T47D (cell line): ENCODE measurements around the gene GPR89A.
A peak's percentile ranks its signal among the peaks of the same experiment; 100 is the strongest.
"Not testable (repeated sequence)": the region's sequence is repeated elsewhere in the genome, so short reads cannot be mapped to it uniquely, and the experiment has no call there.

Source experiments
- DNase-seq, 2 experiments: peaks; one replicate each; pipeline versions ENCODE4 v3.0.0 to v3.0.0-alpha.2; 2011 to 2012; ENCODE audit warnings: low read depth in 1 of 2, low spot score in 1 of 2
- JUND ChIP-seq: IDR thresholded peaks from 2 replicates; pipeline ENCODE4 v1.6.1; 2012; ENCODE audit warnings: low read depth
- in situ Hi-C: cut with HindIII; loops from 2 replicates; pipeline ENCODE4 v1.10.0; 2016; ENCODE audit warnings: low sequenced_read_pairs, low pct_unique_long_range_greater_than_20kb

Gene GPR89A

DNA sequence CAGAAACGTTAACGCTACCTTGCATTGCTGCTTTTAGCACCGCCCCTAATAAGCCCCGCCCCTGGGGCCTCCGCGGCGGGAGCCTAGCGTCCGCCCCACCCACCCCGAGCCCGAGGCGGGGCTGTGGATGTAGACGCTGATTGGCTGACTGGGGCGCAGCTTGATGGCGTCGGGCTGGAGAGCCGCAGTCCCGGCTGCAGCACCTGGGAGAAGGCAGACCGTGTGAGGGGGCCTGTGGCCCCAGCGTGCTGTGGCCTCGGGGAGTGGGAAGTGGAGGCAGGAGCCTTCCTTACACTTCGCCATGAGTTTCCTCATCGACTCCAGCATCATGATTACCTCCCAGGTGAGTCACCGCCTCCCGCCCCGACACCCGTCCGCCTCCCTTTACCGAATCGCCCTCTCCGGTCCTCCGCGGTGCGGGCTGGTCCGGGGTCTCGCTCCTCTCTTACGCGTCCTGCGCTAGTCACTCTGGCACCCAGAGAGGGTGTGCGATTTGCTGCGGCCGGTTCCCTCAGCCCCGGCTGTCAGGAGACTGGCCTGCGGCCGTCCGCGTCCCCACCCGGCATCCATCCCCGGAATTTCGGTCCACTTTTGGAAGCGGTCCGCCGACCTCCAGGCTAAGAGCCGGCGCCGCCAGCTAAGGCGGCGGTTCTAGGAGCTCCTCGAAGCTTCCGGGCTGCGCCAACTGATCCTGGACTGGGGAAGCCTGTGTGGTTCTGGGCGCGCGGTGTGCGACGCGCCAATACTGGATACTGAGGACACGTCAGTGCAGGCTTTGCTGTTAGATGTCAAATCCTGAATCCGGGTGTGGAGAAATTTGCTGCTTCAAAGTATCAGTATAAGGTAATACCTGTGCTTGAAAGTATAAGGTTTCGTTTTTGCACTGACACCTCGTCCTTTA is at the start of gene GPR89A:
Gene GPR89A, plus strand, starts transcription at position 156 of the 901 bp plus-strand sequence. Its CDS starts 146 bp downstream, at position 302.
- in situ Hi-C loops, result not testable (repeated sequence)
- DNase-seq, result peak; percentile 56 to 97

DNA sequence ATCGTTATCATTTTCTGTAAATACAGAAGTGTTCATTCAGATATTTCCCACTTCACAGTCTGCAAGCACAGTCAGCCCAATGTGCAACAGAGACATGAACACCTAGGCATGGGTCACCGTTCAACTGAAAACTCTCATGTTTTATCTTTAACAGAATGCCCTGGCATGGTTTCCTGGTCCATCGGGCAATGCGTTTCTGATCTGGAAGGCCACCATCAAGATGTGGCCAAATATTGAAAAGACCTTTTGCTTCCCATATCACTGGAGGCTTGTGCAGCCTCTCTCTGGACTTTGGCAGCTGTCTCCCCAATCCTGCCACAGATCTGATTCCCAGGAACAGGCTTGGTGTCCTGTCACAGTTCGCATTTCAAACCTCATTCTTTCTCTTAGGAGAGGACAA is 21.0 kb upstream of the GPR89A start:
- in situ Hi-C loops, DNase-seq: not testable (repeated sequence)

DNA sequence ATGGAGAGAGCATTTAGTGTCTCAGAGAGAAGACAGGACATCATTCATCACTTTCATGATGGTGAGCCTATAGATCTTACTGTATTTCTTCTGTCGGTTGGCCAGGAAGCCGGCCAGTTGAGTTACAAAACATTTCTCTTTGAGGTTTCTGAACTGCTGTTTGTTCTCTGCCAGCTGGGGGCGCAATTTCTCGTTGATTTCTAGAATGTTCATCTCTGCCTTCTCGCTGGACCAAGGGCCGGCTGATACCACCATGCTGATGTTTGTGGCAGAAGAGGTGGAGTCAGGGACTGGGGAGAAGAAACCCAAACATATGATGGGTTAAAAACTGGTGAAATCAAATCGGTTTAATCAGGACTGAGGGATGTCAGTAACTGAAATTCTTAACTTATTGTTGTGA is 17.0 kb upstream of the GPR89A start:
- DNase-seq, in situ Hi-C loops: not testable (repeated sequence)

DNA sequence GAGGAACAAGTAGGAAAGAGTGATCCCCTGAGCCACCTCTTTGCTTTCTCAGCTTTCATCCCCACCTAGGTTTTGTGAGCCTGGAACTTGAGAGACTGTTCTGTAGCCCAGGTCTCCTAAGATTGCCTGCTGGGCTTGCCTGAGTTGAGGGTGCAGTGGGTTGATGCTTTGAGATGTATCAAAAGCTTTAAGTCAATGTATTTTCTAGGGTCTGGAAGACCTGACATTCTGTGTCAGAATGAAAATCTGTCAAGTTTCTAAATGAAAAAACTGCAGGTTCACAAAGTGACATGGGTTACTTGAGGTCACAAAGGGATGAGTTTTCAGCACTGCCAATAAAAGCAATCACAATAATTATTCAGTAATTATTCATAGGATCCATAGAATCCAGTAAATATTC is 15.4 kb upstream of the GPR89A start:
- DNase-seq, in situ Hi-C loops: not testable (repeated sequence)

DNA sequence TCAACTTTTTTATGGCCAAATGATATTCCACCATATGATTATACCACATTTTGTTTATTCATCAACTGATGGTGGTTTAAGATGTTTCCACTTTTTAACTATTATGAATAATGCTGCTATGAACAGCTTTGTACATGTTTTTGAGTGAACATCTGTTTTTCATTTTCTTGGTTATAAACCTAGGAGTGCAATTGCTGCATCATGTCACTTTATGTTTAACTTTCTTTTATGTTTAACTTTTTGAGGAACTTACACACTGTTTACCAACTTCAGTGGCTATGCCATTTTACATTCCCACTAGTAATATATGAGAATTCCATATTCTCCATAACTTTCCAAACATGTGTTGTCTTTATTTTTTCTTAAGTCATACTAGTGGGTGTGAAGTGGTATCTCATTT is 12.4 kb upstream of the GPR89A start:
- DNase-seq, in situ Hi-C loops: not testable (repeated sequence)

DNA sequence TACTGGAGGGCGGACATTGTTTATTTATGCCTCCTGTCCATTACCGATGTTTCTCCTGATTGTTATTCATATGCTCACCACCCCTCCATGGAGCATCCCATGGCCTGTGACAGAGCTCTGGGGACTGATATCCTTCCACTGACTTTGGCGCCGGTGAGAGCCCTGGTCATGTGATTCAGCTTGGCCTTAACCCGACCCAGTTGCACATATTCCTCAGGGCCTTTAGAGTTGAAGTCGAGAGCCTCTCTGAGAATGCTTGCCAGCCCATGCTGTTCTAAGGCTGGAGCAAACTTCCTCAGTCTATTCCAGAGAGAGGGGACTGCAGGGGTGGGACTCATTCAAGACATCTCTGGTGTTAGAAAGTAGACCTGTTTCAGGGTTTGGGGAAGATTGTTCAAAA is 11.6 kb upstream of the GPR89A start:
- in situ Hi-C loops, result not testable (repeated sequence)

DNA sequence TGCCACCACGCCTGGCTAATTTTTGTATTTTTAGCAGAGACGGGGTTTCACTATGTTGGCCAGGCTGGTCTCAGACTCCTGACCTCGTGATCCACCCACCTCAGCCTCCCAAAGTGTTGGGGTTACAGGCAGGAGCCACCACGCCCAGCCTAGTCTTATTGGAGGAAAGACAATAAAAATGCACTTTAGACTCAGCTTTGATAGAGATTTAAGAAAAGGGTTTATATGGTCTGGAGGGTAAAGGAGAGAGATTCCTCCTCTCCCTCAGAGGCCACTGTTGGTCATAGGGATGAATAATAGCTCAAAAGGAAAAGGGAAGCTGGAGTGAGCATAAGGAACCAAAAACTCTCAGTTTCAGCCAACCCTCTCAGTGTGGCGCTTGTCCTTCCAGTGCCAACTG is 8.4 kb upstream of the GPR89A start:
- in situ Hi-C loops, DNase-seq: not testable (repeated sequence)

More for the DNA sequence above, 11.6 kb upstream of the GPR89A start:
- not testable (repeated sequence) for DNase-seq

DNA sequence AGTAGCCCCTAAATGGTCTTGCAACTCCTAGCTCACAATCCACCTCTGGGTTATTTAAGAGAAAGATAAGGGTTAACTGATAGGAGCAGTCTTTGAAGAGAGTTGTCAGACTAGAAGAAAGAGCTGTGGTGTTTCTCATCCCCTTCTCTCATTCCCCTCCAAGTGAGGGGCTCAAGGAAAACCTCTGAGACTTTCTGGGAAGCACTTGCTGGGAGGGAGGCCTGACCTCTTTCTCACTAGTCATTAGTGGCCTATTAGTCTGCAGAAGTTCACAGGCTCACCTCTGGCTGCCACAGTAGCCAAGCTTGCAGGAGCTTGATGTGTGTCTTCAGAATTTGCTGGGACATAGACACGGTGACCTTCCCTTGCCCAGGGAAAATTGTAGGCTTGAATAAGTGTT is 6.2 kb upstream of the GPR89A start:
- no peak for TF ChIP-seq JUND
- DNase-seq, result no peak
- in situ Hi-C loops, result no loop called here

DNA sequence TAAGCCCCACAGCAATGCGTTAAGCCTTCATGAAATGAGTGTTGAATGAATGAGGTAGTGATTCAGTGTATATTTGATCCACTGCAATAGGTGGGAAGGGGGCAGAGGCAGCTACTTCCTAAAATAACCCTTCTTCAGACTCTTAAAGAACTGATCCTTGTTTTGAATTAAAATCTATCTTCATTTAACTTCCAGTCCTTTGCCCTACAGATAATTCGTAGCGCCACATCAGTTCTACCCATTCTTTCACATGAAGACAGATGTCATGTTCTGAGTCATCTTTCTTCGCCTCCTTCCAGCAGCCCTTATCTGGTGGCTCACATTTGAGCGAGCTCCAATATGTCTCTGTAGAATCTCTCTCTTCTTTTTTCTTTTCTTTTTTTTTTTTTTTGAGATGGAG is 948 bp upstream of the GPR89A start:
- in situ Hi-C loops, DNase-seq: not testable (repeated sequence)

DNA sequence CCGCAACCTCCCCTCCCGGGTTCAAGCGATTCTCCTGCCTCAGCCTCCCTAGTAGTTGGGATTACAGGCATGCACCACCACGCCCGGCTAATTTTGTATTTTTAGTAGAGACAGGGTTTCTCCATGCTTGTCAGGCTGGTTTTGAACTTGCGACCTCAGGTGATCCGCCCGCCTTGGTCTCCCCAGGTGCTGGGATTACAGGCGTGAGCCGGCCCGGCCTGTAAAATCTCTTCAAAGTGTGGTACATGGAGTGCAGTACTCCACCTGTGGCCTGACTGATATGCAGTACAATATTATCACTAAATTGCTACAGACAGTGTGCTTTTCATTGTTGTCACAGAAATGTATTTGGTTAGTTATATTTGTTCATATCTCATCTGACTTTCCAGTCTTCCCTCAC is 499 bp upstream of the GPR89A start:
- DNase-seq, in situ Hi-C loops: not testable (repeated sequence)

DNA sequence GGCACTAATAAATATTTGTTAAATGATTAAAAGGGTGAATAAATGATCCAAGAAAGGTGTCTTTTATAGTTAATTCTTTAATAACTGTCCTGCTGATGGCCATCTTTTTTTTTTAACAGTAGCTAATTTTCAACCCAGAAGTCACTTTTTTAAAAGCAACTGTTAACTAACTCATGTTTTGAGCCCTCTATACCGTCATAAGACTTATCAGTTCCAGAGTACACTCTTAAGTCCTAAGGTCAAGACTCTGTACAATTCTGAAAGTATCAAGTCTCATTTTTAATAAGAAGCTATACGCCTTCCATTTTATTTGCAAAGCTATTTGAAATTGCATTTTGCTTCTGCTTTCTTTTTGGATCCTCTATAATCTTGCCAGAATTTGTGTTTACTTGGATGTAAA is 3.0 kb downstream of the GPR89A start:
- DNase-seq, in situ Hi-C loops: not testable (repeated sequence)

DNA sequence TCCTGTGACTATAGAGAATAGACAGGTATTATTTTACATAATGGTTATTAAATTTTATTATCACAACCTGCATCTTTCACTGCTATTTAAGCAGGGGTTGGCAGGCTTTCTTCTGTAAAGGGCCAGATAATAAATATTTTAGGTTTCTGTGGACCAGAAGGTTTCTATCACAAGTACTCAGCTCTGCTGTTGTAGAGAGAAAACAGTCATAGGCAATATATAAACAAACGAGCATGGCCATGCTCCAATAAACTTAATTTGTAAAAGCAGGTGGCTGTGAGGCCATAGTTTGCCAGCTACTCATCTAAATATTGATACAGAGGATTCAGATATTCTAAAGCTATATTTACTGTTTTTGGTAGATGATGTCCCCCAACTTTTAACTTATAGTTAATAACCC is 12.3 kb downstream of the GPR89A start:
- not testable (repeated sequence) for DNase-seq

DNA sequence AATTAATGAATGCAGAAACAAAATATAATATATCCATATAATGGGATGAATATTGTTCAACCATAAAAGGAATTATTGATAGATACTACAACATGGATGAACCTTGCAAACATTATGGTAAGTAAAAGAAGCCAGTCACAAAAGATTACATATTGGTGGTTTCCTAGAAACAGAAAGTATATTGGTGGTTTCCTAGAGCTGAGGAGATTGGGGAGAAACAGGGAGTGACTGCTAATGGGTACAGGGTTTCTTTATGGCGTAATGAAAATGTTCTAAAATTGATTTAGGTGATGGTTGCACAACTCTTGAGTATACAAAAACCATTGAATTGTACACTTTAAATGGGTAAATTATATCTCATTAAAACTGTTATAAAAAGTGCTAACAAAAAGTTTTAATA is 14.4 kb downstream of the GPR89A start:
- in situ Hi-C loops, DNase-seq: not testable (repeated sequence)

More for the DNA sequence above, 12.3 kb downstream of the GPR89A start:
- in situ Hi-C loops, result not testable (repeated sequence)

DNA sequence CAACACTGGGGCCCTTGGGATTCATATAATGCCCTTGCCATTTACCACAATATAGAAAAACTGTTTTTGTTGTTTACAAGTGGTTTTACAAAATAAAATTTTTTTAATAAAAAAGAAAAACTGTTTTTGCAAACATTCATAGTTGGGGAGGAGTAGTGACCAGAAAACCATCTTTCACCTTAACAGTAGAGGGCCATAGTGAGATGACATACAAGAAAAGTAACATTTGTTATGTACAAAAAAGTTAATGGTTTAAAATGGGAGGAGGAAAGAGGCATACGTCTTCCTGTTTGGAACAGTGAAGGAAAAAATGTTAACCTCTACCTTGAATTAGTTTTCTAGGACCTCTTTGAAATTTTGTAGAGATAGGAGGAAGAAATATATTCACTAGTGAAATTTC is 28.4 kb downstream of the GPR89A start:
- in situ Hi-C loops, DNase-seq: not testable (repeated sequence)

DNA sequence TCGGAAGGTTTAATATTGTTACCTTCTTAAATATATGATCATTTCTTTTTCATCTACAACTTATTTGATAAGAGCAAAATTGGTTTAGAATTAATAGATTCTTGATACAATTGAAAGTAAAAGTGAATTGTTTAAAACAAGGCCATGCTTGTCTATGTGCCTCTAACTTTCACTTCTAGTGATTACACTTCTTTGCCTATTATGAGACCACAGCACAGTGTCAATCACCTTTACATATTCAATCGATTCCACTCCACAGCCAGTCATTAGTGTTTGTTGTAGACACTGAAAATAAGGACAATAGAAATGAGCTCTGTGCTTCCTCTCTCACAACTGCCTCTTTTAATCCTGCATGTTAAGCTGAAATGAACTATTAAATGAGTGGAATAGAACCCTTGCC is 34.1 kb downstream of the GPR89A start:
- in situ Hi-C loops, DNase-seq: not testable (repeated sequence)

DNA sequence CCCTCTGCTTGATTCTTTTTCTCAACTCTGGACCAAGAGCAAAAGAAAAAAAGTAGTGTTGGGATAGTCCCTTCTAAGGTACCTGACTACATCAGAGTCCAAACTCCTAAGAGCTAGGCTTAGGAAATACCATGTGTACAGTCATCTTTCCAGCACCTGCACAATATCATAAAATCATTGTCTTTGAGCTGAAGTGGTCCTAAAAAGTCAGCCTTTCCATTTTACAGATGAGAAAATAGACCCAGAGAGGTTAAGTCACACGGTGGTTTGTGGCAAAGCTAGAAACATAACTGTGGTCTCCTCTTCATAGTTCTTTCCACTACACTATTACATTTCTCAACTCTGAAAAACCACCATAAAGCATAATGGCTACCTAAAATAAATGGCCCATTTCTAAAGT is 36.2 kb downstream of the GPR89A start:
- in situ Hi-C loops, DNase-seq: not testable (repeated sequence)

DNA sequence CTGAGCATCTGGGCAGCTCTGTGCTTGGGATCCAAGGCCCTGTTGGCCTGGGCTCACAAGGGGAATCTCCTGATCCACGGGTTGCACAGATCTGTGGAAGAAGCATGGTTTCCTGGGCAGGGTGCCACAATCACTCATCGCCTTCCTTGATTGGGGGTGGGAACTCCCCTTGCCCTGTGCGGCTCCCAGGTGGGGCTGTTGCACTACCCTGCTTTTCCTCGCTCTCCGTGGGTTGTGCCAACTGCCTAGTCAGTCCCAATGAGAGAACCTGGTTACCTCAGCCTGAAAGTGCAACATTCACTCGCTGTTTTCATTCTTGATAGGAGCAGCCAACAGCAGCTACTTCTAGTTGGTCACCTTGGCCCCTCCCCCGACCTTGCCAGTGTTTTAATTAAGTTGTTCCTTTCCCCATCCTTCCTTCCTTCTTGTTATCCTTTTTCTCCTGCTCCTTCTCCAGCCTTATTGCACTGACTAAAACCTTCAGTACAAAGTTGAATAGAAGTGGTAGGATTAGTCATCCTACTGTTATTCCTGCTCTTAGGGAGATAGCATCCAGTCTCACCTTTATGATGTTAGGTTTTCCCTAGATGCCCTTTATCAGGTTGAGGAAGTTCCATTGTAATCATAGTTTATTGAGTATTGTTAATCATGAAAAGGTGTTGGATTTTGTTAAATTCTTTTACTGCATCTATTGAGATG is 48.6 kb downstream of the GPR89A start:
- DNase-seq, result not testable (repeated sequence)

DNA sequence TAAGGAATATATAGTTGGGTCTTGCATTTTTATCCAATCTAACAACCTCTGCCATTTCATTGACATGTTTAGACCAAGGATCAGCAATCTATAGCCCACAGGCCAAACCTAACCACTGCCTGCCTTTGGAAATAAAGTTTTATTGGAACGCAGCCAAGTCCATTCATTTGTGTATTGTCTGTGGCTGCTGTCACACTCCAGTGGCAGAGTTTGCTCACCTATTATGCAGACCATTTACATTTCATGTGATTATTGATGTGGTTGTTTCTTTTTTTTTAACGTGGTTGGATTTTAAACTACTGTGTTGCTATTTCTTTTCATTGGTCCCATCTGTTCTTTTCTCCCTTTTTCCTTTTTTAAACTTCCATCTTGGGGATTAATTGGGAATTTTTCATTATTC is 54.7 kb downstream of the GPR89A start:
- DNase-seq, in situ Hi-C loops: not testable (repeated sequence)

More for the DNA sequence above, 48.6 kb downstream of the GPR89A start:
- in situ Hi-C loops, result not testable (repeated sequence)
